Erythroblast (primary cell): ENCODE results near the gene GNE.
"Not testable (repeated sequence)": the region's sequence is repeated elsewhere in the genome, so short reads cannot be mapped to it uniquely, and the experiment has no call there.

Experiments used
- DNase-seq, 2 experiments: peaks; one replicate each; lab custom pipeline; 2025; lab: John Stamatoyannopoulos, UW
- GATA1 ChIP-seq: IDR thresholded peaks from 2 replicates; pipeline ENCODE4 v1.6.1; 2011; ENCODE audit warnings: low read depth, mild to moderate bottlenecking, control low read depth, low read length, moderate library complexity
- POLR2A ChIP-seq: IDR thresholded peaks from 2 replicates; pipeline ENCODE4 v1.6.1; 2011; ENCODE audit warnings: mild to moderate bottlenecking, low read length

The GNE gene, protein sequence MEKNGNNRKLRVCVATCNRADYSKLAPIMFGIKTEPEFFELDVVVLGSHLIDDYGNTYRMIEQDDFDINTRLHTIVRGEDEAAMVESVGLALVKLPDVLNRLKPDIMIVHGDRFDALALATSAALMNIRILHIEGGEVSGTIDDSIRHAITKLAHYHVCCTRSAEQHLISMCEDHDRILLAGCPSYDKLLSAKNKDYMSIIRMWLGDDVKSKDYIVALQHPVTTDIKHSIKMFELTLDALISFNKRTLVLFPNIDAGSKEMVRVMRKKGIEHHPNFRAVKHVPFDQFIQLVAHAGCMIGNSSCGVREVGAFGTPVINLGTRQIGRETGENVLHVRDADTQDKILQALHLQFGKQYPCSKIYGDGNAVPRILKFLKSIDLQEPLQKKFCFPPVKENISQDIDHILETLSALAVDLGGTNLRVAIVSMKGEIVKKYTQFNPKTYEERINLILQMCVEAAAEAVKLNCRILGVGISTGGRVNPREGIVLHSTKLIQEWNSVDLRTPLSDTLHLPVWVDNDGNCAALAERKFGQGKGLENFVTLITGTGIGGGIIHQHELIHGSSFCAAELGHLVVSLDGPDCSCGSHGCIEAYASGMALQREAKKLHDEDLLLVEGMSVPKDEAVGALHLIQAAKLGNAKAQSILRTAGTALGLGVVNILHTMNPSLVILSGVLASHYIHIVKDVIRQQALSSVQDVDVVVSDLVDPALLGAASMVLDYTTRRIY

DNA sequence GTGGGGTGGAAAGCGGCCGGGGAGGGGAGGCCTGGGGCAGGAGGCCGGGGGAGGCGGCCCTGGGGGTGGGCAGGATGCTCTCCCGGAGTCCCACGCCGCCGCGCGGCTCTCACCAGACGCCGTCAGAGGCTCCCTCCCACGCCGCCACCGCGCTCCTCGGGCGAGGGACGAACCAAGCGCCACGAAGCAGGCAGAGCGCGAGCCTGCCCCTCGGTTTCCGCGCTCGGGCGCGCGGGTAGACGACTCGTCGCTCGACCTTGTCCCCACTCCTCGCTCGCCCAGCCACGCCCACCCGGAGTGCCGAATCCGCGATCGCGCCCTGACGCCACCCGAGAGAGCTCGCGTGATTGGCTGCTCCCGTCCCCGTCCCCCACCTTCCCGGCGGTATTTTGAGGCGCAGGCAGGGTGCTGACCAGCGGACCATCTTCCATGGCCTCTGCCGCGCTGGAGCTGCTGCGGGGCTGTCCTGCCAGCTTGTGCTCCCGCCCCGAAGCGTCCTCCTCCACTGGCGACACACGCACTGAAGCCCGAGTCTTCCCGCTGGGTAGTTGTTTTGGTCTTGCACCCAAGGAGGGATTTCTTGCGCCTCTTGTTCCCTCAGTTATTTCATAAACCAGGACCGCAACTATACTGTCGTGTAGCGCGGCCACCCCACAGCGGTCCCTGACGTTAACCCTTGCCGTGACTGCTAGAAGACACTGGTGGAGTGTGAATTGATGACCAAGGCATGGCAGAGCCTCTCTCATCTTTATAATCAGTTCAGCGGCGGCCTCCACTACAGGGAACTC lies at the start of gene GNE:
Gene GNE, minus strand, starts transcription at position 241 of the 788 bp plus-strand sequence. CDS start 9,093 bp downstream, outside the sequence.
- TF ChIP-seq GATA1 (no peak), POLR2A (peak; percentile 95)
- peak; percentile 97 for DNase-seq

DNA sequence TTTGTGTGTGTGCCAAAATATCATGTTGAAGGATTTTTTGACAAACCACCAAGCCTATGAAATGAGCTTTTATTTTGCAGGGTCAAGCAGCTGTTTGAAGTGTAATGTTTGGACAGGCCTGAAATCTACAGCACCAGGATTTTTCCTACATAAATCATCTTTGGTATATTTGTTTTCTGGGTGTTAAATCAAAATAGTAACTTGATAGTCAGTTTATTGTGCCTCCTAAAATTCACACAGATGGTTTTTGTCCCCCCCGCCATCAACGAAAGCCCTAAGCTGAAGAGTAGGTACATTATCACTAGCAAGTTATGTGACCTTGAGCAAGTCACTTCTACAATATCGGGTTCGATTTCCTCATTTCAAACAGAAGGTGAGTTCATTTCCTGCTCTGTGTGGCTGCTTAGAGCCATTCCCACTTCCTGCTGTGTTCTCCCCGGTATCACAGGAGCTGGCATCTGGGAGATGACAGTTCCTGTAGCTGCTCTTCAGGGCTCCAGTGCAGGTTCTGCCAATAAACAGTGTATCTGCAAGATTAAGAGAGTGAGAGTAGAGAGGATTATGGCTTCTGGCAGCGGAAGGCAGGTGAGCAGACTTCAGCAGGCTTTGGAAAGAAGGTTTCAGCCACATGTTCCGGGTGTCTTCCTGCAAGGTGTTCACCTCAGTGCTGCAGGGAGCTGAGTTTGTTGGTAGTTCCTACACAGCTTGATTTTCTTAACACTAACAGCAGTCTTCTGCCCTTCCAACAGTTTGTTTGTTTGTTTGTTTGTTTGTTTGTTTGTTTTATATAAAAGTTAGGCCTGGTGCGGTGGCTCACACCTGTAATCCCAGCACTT lies 48.4 kb upstream of the GNE start:
- no peak for DNase-seq
- TF ChIP-seq POLR2A (no peak), GATA1 (no peak)

DNA sequence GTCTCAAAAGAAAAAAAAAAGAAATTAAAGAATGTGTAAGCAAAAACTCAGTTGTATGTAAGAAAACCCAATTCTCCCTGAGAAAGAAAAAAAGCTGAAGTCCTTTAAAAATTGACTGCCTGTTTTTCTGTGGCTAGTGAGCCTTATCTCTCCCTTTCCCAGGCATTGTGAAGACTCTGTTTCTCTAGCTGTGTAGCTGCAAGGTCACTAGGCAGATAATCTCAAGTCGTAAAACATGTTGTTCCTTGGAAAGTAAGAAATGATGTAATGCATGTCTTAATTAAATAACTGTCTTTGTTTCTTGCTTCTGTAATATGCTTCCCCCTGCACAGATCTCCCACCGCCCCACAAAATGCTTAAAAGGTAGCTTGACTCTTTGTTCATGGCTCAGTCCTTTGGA lies 46.1 kb upstream of the GNE start:
- not testable (repeated sequence) for DNase-seq

DNA sequence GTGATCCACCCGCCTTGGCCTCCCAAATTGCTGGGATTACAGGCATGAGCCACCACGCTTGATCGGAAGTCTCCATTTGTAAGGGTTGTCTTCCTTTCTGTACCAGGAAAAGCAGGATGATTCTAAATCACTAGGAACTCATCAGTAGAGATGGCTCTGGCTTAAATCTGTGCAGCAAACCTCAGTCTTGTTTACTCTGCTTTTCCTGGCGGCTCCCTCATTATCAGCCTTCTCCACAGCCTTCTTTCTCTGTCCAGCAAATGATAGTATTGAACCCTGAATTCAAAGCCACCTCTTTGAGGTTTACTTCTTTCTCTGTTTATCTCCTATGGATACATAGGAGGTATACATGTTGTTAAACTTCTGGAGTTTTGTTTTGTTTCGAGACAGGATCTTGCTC lies 43.0 kb upstream of the GNE start:
- no peak for DNase-seq
- TF ChIP-seq POLR2A (no peak), GATA1 (no peak)

DNA sequence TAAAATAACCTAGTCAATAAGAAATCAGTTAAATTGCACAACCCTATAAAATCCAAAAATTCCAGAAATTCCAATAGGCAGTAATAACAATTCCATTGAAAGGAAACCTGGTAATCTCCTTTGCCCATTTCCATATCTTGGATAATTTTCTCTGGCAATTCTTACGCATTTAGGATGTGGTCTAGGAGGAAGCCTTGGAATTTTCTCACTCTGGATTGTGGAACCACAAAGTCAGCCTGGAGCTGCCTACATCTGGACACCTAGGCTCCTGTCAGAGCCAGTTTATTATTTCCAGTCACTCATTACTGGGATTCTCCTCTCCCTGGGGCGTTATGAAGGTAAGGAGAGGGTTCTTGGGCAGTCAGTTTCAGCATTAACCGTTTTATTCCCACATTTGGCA lies 40.3 kb upstream of the GNE start:
- no peak for DNase-seq
- no peak for TF ChIP-seq GATA1
- TF ChIP-seq POLR2A: no peak

DNA sequence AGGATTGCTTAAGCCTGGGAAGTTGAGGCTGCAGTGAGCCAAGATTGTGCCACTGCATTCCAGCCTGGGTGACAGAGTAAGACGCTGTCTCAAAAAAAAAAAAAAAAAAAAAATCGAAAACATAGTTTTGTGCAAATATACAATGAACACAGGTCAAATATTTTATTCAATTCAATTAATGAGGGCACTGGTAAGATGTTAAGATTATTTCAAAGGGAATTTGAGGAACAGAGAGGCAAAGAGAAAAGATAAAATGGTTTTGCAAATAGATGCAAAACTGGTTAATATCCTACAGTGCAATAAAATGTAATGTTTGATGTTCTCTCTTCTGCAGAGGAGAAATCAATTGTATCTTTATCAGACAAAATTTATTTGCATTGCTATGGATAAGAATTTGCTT lies 39.5 kb upstream of the GNE start:
- TF ChIP-seq GATA1 (no peak), POLR2A (no peak)
- DNase-seq: no peak

DNA sequence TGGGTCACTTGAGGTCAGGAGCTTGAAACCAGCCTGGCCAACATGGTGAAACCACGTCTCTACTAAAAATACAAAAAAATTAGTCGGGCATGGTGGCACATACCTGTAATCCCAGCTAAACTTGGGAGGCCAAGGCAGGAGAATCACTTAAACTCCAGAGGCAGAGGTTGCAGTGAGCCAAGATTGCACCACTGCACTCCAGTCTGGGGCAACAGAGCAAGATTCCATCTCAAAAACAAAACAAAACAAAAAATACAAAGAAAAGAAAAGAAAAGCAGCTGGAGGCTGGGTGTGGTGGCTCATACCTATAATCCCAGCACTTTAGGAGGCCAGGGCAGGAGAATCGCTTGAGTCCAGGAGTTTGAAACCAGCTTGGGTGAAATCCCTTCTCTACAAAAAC lies 36.7 kb upstream of the GNE start:
- not testable (repeated sequence) for DNase-seq

DNA sequence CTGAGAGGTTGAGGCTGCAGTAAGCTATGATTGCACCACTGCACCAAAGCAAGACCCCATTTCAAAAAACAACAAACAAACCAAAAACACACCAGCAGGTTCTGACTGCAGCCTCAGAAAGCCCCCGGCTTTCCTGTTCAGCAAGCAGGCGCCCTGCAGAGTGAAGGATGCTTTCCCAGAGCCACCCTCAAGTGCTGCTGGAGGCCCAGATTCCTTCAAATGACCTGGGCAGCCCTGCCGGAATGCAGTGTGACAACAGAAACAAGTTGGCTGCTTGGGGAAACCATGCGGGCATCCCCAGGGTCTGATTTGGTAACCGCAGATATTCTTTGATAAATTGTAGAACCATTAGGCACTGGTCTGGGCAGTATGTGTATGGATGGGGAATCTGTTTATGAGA lies 35.7 kb upstream of the GNE start:
- DNase-seq: no peak

DNA sequence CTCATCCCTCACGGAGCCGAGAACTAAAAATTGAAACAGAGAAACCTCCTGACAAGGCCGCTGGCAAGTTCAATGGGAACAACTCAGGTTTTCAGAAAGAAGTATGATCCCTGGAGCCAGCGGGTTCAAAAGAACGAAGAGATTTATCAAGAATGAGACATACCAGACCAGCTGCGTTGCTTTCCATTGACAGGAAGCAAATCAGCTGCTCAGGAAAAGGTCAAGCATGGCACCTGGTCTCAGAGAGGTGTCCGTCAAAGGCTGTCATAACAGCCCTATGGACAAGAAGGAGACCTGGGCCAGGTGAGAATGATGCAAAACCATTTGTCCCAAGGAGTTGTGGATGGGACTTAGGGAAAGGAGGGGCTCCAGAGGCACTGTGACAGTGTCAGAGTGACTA lies 34.9 kb upstream of the GNE start:
- TF ChIP-seq POLR2A (no peak), GATA1 (no peak)
- DNase-seq: no peak

More for the DNA sequence above, 35.7 kb upstream of the GNE start:
- no peak for TF ChIP-seq POLR2A
- no peak for TF ChIP-seq GATA1

DNA sequence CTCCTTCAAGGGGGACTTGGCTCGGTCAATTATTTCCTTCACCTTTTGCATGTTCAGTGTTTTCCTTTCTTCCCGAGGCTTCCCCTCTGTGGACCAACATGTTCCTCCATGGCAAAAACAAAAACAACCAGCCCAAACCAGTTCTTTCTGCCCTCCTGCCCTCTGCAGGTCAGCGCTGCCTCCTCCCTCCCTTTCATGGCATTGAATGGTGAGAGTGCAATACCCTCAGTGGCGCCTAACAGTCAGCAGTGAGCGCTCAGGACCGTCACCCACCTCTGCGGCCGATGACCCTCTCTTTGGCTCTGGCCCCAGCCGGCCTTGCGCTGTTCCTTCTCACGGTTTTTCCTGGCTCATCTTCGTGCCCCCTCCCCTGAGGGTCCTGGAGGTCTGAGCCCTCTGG lies 34.4 kb upstream of the GNE start:
- TF ChIP-seq POLR2A (no peak), GATA1 (no peak)
- DNase-seq: no peak

DNA sequence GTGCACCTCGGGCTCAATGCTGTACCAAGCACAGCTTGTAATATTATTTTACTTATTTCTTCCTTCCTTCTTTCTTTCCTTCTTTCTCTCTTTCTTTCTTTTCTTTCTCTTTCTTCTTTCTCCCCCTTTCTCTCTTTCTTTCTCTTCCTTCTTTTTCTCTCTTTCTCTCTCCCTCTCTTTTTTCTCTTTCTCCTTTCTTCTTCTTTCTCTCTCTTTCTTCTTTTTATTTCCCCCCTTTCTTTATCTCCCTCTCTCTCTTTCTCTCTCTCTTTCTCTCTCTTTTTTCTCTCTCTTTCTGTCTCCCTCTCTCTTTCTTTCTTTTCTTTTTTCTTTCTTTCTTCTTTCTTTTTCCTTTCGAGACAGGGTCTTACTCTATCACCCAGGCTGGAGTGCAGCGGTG lies 32.7 kb upstream of the GNE start:
- no peak for TF ChIP-seq GATA1
- no peak for TF ChIP-seq POLR2A
- no peak for DNase-seq

DNA sequence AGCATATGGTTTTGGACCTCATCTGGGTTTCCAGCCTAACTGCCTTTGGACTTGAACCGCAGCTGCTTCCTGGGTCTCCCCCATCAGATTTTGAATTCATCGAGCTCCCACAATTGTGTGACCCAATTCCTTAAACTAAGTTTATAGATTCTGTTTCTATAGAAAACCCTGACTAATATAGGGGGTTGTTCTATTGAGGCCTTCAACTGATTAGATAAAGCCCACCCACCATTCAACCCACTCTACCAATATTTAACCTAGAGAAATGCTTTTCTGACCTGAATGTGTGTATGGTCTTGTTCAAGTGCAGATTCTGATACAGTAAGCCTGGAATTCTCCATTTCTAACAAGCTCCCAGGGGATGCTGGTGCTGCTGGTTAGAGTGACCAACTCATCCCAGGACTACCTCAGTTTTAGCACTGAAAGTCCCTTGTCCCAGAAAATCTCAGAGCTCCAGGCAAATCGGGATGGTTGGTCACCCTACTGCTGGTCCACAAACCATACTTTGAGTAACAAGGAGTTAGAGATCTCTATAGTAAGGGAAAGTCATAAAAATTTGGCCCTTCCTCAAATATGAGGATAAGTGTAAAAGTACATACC lies 31.7 kb upstream of the GNE start:
- TF ChIP-seq GATA1 (no peak), POLR2A (no peak)
- DNase-seq: no peak

DNA sequence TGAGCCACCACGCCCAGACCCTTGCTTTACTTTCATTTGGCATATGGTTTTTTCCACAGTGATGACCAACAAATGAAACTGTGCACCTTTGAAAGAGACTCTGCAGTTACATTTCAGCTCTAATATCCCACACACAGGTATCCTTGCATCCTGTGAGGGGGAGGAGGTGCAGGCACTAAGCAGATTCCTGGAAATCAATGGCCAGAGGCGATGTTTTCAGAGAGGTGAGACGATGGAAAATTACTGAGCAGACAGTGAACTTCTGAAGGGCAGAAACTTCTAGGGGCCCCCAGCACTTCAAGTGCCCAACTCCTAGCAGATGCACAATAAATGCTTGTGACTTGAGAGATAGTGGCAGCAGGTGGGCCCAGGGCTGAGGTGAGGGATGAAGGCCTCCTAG lies 29.8 kb upstream of the GNE start:
- no peak for TF ChIP-seq GATA1
- no peak for TF ChIP-seq POLR2A
- DNase-seq: no peak

DNA sequence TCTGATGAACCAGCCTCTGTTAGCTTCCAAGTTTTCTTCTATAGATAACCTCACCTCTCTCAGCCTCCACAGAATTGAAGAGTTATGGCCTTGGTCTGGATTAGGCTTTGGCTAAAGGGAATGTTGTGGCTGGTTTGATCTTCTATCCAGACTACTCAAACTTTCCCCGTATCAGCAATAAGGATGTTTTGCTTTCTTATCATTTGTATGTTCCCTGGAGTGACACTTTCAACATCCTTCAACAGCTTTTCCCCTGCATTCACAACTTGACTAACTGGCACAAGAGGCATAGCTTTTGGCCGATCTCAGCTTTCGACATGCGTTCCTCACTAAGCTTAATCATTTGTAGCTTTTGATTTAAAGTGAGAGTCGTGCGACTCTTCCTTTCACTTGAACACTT lies 28.1 kb upstream of the GNE start:
- TF ChIP-seq GATA1: no peak
- TF ChIP-seq POLR2A: no peak
- no peak for DNase-seq
